IMR-90 (cell line): ENCODE results near the gene CARM1. TPM values are rescaled to one million over a fixed set of nuclear protein-coding genes. Genes with fewer than 3 reads are reported as not detected.

Experiments used
- ATAC-seq: fragments of 200-7000 bp; cut with Tn5 transposase; 2 replicates; pipeline ENCODE4 v1.9.1; 2020; ENCODE audit warnings: low read depth, mild to moderate bottlenecking, moderate library complexity
- BruUV-seq: library from RNA; stranded (reverse); fragments of 400-500 nt; replicated peaks from 2 replicates; lab custom pipeline; 2021; lab: Mats Ljungman, UMichigan
- CTCF ChIA-PET: fragments of 300-600 bp; formaldehyde crosslinking; extraction: SDS; loops from one replicate; lab custom pipeline; 2021; ENCODE audit warnings: antibody characterized with exemption; lab: Yijun Ruan, JAX
- POLR2A ChIA-PET: fragments of 300-600 bp; sonication (Branson Sonifier 250); formaldehyde crosslinking; loops from one replicate; lab custom pipeline; 2022; ENCODE audit warnings: antibody characterized with exemption; ENCODE audit not compliant: unreplicated experiment; lab: Charles Lee
- DNase-seq: peaks from one replicate; pipeline ENCODE4 v3.0.0; 2013
- H2AFZ ChIP-seq: replicated peaks from 2 replicates; pipeline ENCODE3; 2013; ENCODE audit warnings: low read length, mild to moderate bottlenecking; ENCODE audit not compliant: poor library complexity
- H2AK5ac ChIP-seq: 2 replicates; pipeline ENCODE4 v1.6.1; 2013; ENCODE audit warnings: low read depth, low read length, inconsistent platforms
- H2AK9ac ChIP-seq: replicated peaks from 2 replicates; pipeline ENCODE3; 2013; ENCODE audit warnings: mild to moderate bottlenecking, low read depth, low read length, moderate library complexity; ENCODE audit not compliant: poor library complexity
- H2BK120ac ChIP-seq: 2 replicates; pipeline ENCODE4 v1.6.1; 2013; ENCODE audit warnings: low read depth, low read length, inconsistent platforms
- H2BK15ac ChIP-seq: 3 replicates; pipeline ENCODE4 v1.6.1; 2013; ENCODE audit warnings: low read depth, low read length, inconsistent platforms
- H2BK20ac ChIP-seq: 2 replicates; pipeline ENCODE4 v1.6.1; 2013; ENCODE audit warnings: low read depth, mild to moderate bottlenecking, inconsistent platforms, low read length, moderate library complexity
- H2BK5ac ChIP-seq: 2 replicates; pipeline ENCODE4 v1.6.1; 2013; ENCODE audit warnings: mild to moderate bottlenecking, low read depth, low read length, inconsistent platforms; ENCODE audit not compliant: poor library complexity, severe bottlenecking
- H3K14ac ChIP-seq: replicated peaks from 2 replicates; pipeline ENCODE4 v1.6.1; 2013; ENCODE audit warnings: low read depth, low read length, inconsistent platforms
- H3K18ac ChIP-seq: 2 replicates; pipeline ENCODE4 v1.6.1; 2013; ENCODE audit warnings: low read depth, low read length, control low read depth
- H3K23ac ChIP-seq: 2 replicates; pipeline ENCODE4 v1.6.1; 2013; ENCODE audit warnings: low read depth, low read length, inconsistent platforms
- H3K27ac ChIP-seq: 2 replicates; pipeline ENCODE4 v1.5.1; 2013; ENCODE audit warnings: mild to moderate bottlenecking, control low read depth, low read length; ENCODE audit not compliant: insufficient read depth
- H3K27me3 ChIP-seq: 2 replicates; pipeline ENCODE4 v1.6.1; 2013; ENCODE audit warnings: low read length; ENCODE audit not compliant: control insufficient read depth, insufficient read depth
- H3K36me3 ChIP-seq: 2 replicates; pipeline ENCODE4 v1.6.1; 2013; ENCODE audit warnings: low read length, mixed read lengths; ENCODE audit not compliant: control insufficient read depth, insufficient read depth
- H3K4ac ChIP-seq: 2 replicates; pipeline ENCODE4 v1.6.1; 2013; ENCODE audit warnings: low read depth, low read length, inconsistent platforms
- H3K4me1 ChIP-seq: 2 replicates; pipeline ENCODE4 v1.6.1; 2013; ENCODE audit warnings: low read length, mixed read lengths; ENCODE audit not compliant: control insufficient read depth, insufficient read depth
- H3K4me2 ChIP-seq: 2 replicates; pipeline ENCODE4 v1.6.1; 2013; ENCODE audit warnings: low read depth, mild to moderate bottlenecking, control low read depth, low read length, moderate library complexity
- H3K4me3 ChIP-seq: 2 replicates; pipeline ENCODE4 v1.5.1; 2013; ENCODE audit warnings: low read depth, mild to moderate bottlenecking, control low read depth, low read length, moderate library complexity; ENCODE audit not compliant: insufficient read depth
- H3K56ac ChIP-seq: 2 replicates; pipeline ENCODE4 v1.6.1; 2013; ENCODE audit warnings: low read length, inconsistent platforms; ENCODE audit not compliant: insufficient read depth; ENCODE audit errors: extremely low read depth
- H3K79me1 ChIP-seq, 2 experiments: 2 replicates each; pipeline ENCODE4 v1.6.1; 2013; ENCODE audit warnings: low read length in 2 of 2, inconsistent platforms in 1 of 2, low read depth in 1 of 2
- H3K9ac ChIP-seq: 2 replicates; pipeline ENCODE4 v1.6.1; 2013; ENCODE audit warnings: low read depth, low read length, control low read depth
- H3K9me1 ChIP-seq: 2 replicates; pipeline ENCODE4 v1.6.1; 2013; ENCODE audit warnings: low read length, inconsistent platforms; ENCODE audit not compliant: insufficient read depth
- H3K9me3 ChIP-seq: 2 replicates; pipeline ENCODE4 v1.6.1; 2013; ENCODE audit warnings: low read length; ENCODE audit not compliant: control insufficient read depth, insufficient read depth
- H4K20me1 ChIP-seq: 2 replicates; pipeline ENCODE4 v1.6.1; 2013; ENCODE audit warnings: low read length, inconsistent platforms; ENCODE audit not compliant: insufficient read depth
- H4K5ac ChIP-seq: 2 replicates; pipeline ENCODE4 v1.6.1; 2013; ENCODE audit warnings: mild to moderate bottlenecking, low read depth, low read length, control low read depth
- H4K8ac ChIP-seq, 2 experiments: 2 replicates each; pipeline ENCODE4 v1.6.1; 2013; ENCODE audit warnings: low read depth in 2 of 2, low read length in 2 of 2, control low read depth in 1 of 2, inconsistent platforms in 1 of 2
- H4K91ac ChIP-seq: 2 replicates; pipeline ENCODE4 v1.6.1; 2013; ENCODE audit warnings: low read depth, low read length, inconsistent platforms; ENCODE audit not compliant: insufficient read depth
- MAFK ChIP-seq: IDR thresholded peaks from 2 replicates; pipeline ENCODE4 v1.6.1; 2012; ENCODE audit warnings: low read depth, low read length, improper control_type of control experiment
- USF2 ChIP-seq: fragments of 150-350 bp; IDR thresholded peaks from 2 replicates; pipeline ENCODE4 v1.6.1; 2017; ENCODE audit warnings: mild to moderate bottlenecking, antibody characterized with exemption, low read length, low read depth
- WGBS, 2 experiments: methylation state at CpG; one replicate each; pipeline versions ENCODE4 v1.1.5 to v1.1.7; 2013; ENCODE audit warnings: missing lambda C conversion rate in 2 of 2; ENCODE audit not compliant: insufficient read length in 1 of 2; ENCODE audit errors: extremely low coverage in 2 of 2; 5-methylcytosine and 5-hydroxymethylcytosine counted together
- dilution Hi-C: fragments of 300-500 bp; cut with HindIII; formaldehyde crosslinking; loops from one replicate; pipeline ENCODE4 v1.14.3; 2018; ENCODE audit warnings: low sequenced_read_pairs; ENCODE audit not compliant: unreplicated experiment
- in situ Hi-C: fragments of 300-500 bp; cut with MboI; formaldehyde crosslinking; loops from 3 replicates; pipeline ENCODE4 v1.14.3; 2019; ENCODE audit warnings: low sequenced_read_pairs, inconsistent platforms, mixed read lengths
- intact Hi-C: fragments of 100-400 bp; cut with micrococcal nuclease; formaldehyde crosslinking; loops from 2 replicates; pipeline ENCODE4 v1.10.0; 2022
- polyA plus RNA-seq, 3 experiments: library from polyadenylated mRNA; depleted of rRNA; stranded (reverse); fragments of >200 nt; gene quantifications; 2 replicates each; pipeline ENCODE4 v1.2.3, GENCODE V29; 2012; ENCODE audit warnings: low replicate concordance in 1 of 3
- total RNA-seq: library from RNA; depleted of rRNA; stranded (reverse); fragments of >200 nt; gene quantifications from 2 replicates; pipeline ENCODE4 v1.2.3, GENCODE V29; 2012
- TF ChIP-seq, protein P1 (sequence below): fragments of 150-350 bp; IDR thresholded peaks from 2 replicates; pipeline ENCODE4 v1.6.1; 2016; ENCODE audit warnings: low read depth, mild to moderate bottlenecking, low read length, moderate library complexity, borderline replicate concordance

CARM1 gene
- total and polyA plus RNA-seq, 2 of the 4 experiments (the other 2 are of a cell fraction) = 20.3 to 67.1 TPM

GRCh38 chr19:10923260-10924112 is 52.1 kb downstream of the CARM1 start:
- peaks cover 9% of the 10 kb centered on the region for H3K9me1 ChIP-seq
- dilution Hi-C loops (no loop called here), intact Hi-C loops (no loop called here), in situ Hi-C loops (no loop called here)
- 0 out of 2 replicates have a peak, but pooled peaks cover 5% of the 10 kb centered on the region for H4K20me1 ChIP-seq
- peaks cover 8% of the 10 kb centered on the region for H3K4me1 ChIP-seq
- H3K23ac ChIP-seq = no peak overlapping the region
- no peak overlapping the region for H3K4ac ChIP-seq
- no peak overlapping the region for H2BK20ac ChIP-seq
- peaks cover 14 to 25% of the 10 kb centered on the region in 2 experiments for H3K79me1 ChIP-seq
- ATAC-seq (no peak), DNase-seq (no peak)
- ChIA-PET POLR2A (no interaction called here), CTCF (no interaction called here)
- no peak overlapping the region for H4K5ac ChIP-seq
- no peak overlapping the region for H4K91ac ChIP-seq
- no peaks in the 10 kb centered on the region for H3K27me3 ChIP-seq
- no peaks in the 10 kb centered on the region for H3K9me3 ChIP-seq
- H3K4me3 ChIP-seq = no peak overlapping the region
- H3K18ac ChIP-seq = no peak overlapping the region
- H2BK15ac ChIP-seq = no peak overlapping the region
- peaks cover 60% of the 10 kb centered on the region for H3K36me3 ChIP-seq
- H2AFZ ChIP-seq = no peak overlapping the region
- peak overlapping the region; percentile 10 for H2AK9ac ChIP-seq
- no peak overlapping the region for H3K27ac ChIP-seq
- 90% methylated on average over 16 of the region's 29 CpGs; no CpG with 5 or more reads in 1 of the 2 experiments for WGBS, 2 experiments
- no peak overlapping the region for H3K56ac ChIP-seq
- BruUV-seq = no TSS peak
- H2BK120ac ChIP-seq = no peak overlapping the region
- no peak overlapping the region for H3K9ac ChIP-seq
- H2BK5ac ChIP-seq = no peak overlapping the region
- TF ChIP-seq MAFK (no peak), USF2 (no peak)
- TF ChIP-seq, protein P1, sequence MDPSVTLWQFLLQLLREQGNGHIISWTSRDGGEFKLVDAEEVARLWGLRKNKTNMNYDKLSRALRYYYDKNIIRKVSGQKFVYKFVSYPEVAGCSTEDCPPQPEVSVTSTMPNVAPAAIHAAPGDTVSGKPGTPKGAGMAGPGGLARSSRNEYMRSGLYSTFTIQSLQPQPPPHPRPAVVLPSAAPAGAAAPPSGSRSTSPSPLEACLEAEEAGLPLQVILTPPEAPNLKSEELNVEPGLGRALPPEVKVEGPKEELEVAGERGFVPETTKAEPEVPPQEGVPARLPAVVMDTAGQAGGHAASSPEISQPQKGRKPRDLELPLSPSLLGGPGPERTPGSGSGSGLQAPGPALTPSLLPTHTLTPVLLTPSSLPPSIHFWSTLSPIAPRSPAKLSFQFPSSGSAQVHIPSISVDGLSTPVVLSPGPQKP = no peak
- no peak overlapping the region for H3K14ac ChIP-seq
- no peak overlapping the region for H3K4me2 ChIP-seq
- H4K8ac ChIP-seq = no peak overlapping the region
- no peak overlapping the region for H2AK5ac ChIP-seq
